NCI-H146 (cell line): ENCODE results near the gene FIS1.
"Not testable (repeated sequence)": the region's sequence is repeated elsewhere in the genome, so short reads cannot be mapped to it uniquely, and the experiment has no call there.

Source experiments
- DNase-seq: peaks from one replicate; lab custom pipeline; 2025; lab: John Stamatoyannopoulos, UW

The FIS1 gene

DNA sequence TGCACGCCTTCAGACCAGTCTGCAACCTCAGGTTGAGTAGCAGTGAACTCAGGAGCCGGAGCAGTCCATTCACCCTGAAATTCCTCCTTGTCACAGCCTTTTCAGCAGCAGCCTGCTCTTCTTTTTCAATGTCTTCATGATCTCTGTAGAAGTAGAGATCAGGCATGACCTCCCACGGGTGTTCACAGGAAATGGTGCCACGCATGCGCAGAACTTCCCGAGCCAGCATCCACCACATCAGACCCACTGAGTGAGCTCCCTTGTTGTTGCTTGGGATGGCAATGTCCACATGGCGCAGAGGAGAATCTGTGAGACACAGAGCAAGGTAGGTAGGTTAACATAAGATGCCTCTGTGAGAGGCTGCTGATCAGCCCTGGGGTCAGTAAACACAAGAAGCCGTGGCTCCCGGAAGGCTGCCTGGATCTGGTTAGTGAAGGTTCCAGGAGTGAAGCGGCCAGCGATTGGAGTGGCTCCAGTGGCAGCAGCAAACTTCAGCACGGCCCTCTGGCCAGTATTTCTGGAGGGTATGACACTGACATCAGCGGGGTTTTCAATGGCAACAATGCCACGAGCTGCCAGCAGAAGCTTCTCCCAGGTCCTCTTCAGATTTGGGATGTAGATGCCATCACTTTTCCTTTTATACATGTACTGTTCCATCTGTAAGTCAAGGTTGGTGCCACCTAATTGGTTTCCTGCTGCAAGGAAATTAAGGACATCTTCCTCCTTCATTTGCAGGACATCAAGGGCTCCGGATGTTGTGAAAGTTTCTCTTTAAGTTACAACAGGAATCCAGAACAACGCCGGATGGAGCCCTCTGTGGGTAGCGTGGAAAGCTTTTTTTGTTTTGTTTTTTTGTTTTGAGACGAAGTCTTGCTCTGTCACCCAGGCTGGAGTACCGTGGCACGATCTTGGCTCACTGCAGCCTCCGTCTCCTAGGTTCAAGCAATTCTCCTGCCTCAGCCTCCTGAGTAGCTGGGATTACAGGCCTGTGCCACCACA lies 40.8 kb downstream of the FIS1 start:
- not testable (repeated sequence) for DNase-seq

DNA sequence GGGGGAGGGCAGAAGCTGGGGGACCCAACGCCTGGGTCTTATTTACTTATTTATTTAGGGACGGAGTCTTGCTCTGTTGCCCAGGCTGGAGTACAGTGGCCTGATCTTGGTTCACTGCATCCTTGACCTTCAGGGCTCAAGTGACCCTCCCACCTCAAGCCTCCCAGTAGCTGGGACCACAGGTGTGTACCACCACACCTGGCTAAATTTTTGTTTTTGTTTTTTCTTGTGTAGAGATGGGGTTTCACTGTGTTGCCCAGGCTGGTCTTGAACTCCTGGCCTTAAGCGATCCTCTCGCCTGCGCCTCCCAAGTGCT lies 42.3 kb downstream of the FIS1 start:
- no peak for DNase-seq

DNA sequence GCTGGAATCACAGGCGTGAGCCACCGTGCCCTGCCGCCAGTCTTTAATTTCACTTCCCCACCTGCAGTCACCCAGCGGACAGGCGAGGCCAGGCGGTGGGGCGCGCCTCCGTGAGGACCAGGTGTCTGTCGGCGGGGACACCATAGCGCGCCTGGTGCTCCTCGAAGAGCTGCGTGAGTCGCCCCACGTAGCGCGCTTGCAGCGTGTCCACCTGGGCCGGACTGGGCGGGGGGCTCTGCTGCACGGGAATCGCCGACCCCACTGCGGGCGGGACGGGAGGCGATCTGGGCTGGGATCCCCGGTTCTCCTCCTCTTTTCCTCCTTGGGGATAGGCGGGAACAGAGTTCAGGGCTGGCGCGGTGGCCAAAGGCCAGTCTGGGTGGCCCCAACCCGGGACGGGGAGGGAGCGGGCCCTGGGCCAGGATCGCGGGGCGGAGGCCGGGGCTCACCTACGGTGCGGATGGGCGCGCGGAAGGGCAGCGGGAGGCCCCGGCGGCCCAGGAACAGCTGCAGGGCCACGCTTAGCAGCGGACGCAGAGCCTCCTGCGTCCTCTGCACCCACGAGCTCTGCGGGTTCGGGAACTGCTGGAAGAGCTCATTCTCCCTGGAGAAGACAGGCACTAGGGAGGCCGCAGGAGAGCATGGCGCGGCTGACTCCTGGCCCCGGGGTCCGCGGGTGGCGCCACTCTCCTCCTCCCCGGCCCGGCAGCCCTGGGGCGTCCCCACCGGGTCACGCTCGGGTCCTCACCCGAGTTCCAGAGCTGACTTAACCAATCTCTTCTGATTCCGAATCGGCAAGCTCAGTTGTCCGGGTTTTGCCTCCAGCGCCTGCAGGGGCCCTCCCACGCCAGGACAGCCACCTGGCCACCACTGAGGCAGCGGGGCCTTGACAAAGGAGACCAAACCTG lies 42.9 kb downstream of the FIS1 start:
- peak; percentile 63 for DNase-seq

DNA sequence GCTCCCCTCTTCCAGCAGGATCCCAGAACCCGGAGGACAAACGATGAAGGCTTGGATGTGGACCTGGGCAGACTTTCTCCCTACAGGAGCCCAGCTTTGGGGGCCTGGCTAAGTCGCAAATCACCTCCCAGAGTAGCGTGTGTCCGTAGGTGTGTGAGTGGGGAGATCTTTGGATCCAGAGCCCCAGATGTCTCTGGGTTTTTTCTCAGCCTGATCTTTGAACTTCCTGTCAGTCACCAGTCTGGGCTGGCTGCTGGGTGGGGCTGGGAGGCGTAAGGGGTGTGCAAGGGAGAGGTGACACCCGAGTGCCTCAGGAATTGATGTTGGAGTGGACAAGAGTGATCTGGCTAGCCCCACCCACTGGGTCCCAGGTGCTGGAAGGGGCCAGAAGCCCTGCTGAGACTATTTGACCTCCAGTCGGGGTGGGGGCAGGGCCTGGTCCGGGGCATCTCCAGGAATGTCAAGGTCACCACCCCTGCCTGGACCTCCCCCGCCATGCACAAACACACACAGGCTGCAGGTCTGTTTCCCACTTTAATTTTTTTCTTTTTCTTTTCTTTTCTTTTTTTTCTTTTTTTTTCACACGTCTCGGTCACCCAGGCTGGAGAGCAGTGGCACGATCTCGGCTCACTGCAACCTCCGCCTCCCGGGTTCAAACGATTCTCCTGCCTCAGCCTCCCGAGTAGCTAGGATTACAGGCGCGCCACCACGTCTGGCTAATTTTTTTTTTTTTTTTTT lies 43.9 kb downstream of the FIS1 start, which contains the start of gene MOGAT3:
MOGAT3 (minus strand) TSS at position 175 of the 738 bp plus-strand sequence. CDS start 182 bp downstream, outside the sequence.
- DNase-seq, result peak; percentile 18

DNA sequence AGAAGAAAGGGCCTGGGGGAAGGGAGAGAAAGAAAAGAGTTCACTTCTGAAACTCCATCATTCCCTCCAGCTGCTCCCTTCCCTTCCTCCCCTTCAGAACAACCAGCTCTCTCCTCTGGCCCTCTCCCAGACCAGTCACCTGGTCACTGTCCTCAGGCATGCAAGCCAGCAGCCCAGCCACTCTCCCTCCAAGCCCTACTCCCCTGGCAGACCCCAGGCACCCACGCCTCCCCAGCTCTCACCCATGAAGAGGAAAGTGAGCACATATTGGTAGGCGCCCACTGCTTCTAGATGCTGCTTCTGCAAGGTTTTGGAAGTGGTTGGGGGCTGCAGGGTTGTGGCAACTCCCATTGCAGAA lies 44.4 kb downstream of the FIS1 start:
- no peak for DNase-seq

DNA sequence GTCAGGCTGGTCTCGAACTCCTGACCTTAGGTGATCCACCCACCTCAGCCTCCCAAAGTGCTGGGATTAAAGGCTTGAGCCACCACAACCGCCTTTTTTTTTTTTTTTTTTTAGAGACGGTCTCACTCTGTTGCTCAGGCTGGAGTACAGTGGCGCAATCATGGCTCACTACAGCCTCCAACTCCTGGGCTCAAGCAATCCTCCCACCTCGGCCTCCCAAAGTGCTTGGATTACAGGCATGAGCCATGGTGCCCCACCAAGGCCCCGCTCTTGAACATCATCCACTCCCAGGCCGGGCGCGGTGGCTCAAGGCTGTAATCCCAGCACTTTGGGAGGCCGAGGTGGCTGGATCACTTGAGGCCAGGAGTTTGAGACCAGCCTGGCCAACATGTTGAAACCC lies 45.4 kb downstream of the FIS1 start:
- not testable (repeated sequence) for DNase-seq

DNA sequence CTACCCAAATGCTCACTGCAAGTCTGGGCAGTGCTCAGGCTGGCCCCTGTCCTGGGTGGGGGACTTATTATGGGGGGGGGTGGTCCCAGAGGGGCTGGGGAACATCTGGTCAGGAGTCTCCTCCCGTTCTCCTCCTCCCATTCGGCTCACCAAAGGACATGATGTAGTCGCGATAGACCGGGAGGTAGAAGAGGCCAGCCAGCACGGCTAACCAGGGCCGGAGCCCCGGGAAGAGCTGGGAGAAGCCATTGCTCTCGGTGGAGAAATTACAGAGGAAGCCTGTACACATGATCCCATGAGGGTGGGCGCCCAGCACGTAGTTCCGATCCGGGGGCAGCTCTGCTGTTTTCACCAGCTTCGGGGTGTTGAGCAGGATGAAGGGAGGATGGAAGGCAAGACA lies 46.4 kb downstream of the FIS1 start:
- DNase-seq, result no peak

DNA sequence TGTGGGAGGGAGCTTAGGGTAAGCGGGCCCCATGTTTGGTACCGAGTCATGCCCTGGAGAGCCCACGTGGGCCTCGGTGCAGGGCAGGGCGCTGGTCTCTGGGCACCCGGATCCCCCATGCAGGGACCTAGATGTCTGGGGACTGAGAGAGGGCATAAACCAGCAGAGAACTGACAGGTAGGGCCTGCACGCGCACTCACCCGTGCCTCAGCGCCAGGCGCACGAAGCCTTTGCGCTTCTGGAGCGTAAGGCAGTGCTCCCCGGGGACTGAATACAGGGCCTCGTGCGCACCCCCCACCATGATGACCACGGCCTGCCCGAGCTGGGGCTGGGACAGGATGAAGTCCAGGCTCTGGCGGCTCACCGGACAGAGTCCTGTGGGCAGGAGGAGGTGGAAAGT lies 46.9 kb downstream of the FIS1 start:
- DNase-seq, result no peak

DNA sequence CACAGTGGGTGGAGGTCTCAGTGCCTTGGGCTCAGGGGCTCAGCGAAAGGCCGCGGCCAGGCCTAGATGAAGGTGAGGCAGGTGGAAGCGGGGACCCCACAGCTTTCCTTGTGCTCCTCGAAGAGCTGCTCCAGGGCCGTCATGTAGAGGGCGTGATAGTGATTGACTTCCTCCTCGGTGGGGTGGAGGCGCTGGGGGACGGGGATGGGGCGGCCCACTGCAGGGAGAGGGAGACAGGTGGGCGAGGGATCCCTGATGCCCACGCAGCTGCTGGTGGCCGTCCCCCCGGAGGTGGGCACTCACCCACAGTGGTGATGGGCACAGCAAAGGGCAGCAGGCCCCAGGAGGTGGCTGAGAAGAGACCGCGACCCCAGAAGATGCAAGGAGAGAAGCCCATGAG lies 49.0 kb downstream of the FIS1 start:
- no peak for DNase-seq
